NB4 (cell line): ENCODE data around the gene RPP38.

Experiments used
- CTCF ChIP-seq: IDR thresholded peaks from one replicate; pipeline ENCODE4 v1.5.1; 2012; ENCODE audit warnings: low read depth, low read length
- MAX ChIP-seq: IDR thresholded peaks from 2 replicates; pipeline ENCODE4 v1.6.1; 2011; ENCODE audit warnings: low read depth, low read length
- POLR2A ChIP-seq: IDR thresholded peaks from 2 replicates; pipeline ENCODE4 v1.6.1; 2011; ENCODE audit warnings: mild to moderate bottlenecking; ENCODE audit not compliant: insufficient read length; ENCODE audit errors: extremely low read depth

GRCh38 chr10:15088428-15089261, 8.5 kb upstream of the RPP38 start, which contains the start of gene ACBD7:
- no peak for TF ChIP-seq CTCF
- peak; percentile 44 for TF ChIP-seq POLR2A
- no peak; the same call in 1 of the 2 replicates for TF ChIP-seq MAX
